Measurements from ENCODE around the gene CCNF.

Gene CCNF

GRCh38 chr16:2424061-2425007 lies 4.9 kb upstream of the CCNF start:
- Histone ChIP-seq H3K27ac (no peak overlapping the region), H3K4me2 (ENCODE audit: low read length) (no peak overlapping the region), H3K9me3 (ENCODE audit: control insufficient read depth, low read length) (no peaks in the 10 kb centered on the region), H3K27me3 (ENCODE audit: control insufficient read depth, insufficient read depth, low read length) (no peaks in the 10 kb centered on the region), H3K4me1 (no peaks in the 10 kb centered on the region), H3K9ac (no peak overlapping the region), H3K36me3 (ENCODE audit: control insufficient read depth, insufficient read depth, low read length) (no peaks in the 10 kb centered on the region), H3K4me3 (ENCODE audit: low read depth, low read length) (no peak overlapping the region), H2AFZ (no peak overlapping the region), H3K79me2 (no peaks in the 10 kb centered on the region)
- no peak for TF ChIP-seq CTCF (IDR thresholded peaks at IDR 0.05)

GRCh38 chr16:2425008-2425518 lies 4.2 kb upstream of the CCNF start:
- H3K27ac ChIP-seq = no peak overlapping the region
- H3K27me3 ChIP-seq (ENCODE audit: control insufficient read depth, insufficient read depth, low read length) = no peaks in the 10 kb centered on the region
- no peaks in the 10 kb centered on the region for H3K9me3 ChIP-seq (ENCODE audit: control insufficient read depth, low read length)
- H3K9ac ChIP-seq = no peak overlapping the region
- no peaks in the 10 kb centered on the region for H3K79me2 ChIP-seq
- H3K4me3 ChIP-seq (ENCODE audit: low read depth, low read length) = no peak overlapping the region
- no peak overlapping the region for H3K4me2 ChIP-seq (ENCODE audit: low read length)
- H2AFZ ChIP-seq = no peak overlapping the region
- no peaks in the 10 kb centered on the region for H3K36me3 ChIP-seq (ENCODE audit: control insufficient read depth, insufficient read depth, low read length)
- no peak for TF ChIP-seq CTCF (IDR thresholded peaks at IDR 0.05)
- H3K4me1 ChIP-seq = peaks cover 2% of the 10 kb centered on the region

- H2AFZ ChIP-seq = no peak overlapping the region
- H3K9me3 ChIP-seq (ENCODE audit: control insufficient read depth, low read length) = no peaks in the 10 kb centered on the region
- no peak for TF ChIP-seq CTCF (IDR thresholded peaks at IDR 0.05)
- peaks cover 10% of the 10 kb centered on the region for H3K4me1 ChIP-seq
- no peaks in the 10 kb centered on the region for H3K79me2 ChIP-seq
- H3K27me3 ChIP-seq (ENCODE audit: control insufficient read depth, insufficient read depth, low read length) = no peaks in the 10 kb centered on the region
- no peaks in the 10 kb centered on the region for H3K36me3 ChIP-seq (ENCODE audit: control insufficient read depth, insufficient read depth, low read length)
- H3K4me3 ChIP-seq (ENCODE audit: low read depth, low read length) = no peak overlapping the region
- no peak overlapping the region for H3K9ac ChIP-seq
- H3K4me2 ChIP-seq (ENCODE audit: low read length) = no peak overlapping the region
- H3K27ac ChIP-seq = no peak overlapping the region
Measured at GRCh38 chr16:2425825-2426430, 3.3 kb upstream of the CCNF start.

- no peak overlapping the region for H2AFZ ChIP-seq
- no peaks in the 10 kb centered on the region for H3K27me3 ChIP-seq (ENCODE audit: control insufficient read depth, insufficient read depth, low read length)
- H3K36me3 ChIP-seq (ENCODE audit: control insufficient read depth, insufficient read depth, low read length) = no peaks in the 10 kb centered on the region
- H3K9me3 ChIP-seq (ENCODE audit: control insufficient read depth, low read length) = no peaks in the 10 kb centered on the region
- no peak overlapping the region for H3K27ac ChIP-seq
- H3K4me2 ChIP-seq (ENCODE audit: low read length) = no peak overlapping the region
- TF ChIP-seq CTCF (IDR thresholded peaks at IDR 0.05) = no peak
- no peak overlapping the region for H3K9ac ChIP-seq
- peaks cover 10% of the 10 kb centered on the region for H3K4me1 ChIP-seq
- H3K4me3 ChIP-seq (ENCODE audit: low read depth, low read length) = no peak overlapping the region
- no peaks in the 10 kb centered on the region for H3K79me2 ChIP-seq
Measured at GRCh38 chr16:2426941-2427361, 2.3 kb upstream of the CCNF start.
